Loucy (cell line): ENCODE data around the gene ARHGAP6.

Source experiments
- H2AFZ ChIP-seq: fragments of 200-600 bp; sonication (generic); 2 replicates; pipeline ENCODE4 v1.6.0; 2016; ENCODE audit warnings: antibody characterized with exemption, mild to moderate bottlenecking, low read length, moderate library complexity
- H3F3A ChIP-seq: fragments of 200-600 bp; 2 replicates; pipeline ENCODE4 v1.6.0; 2016; ENCODE audit warnings: antibody characterized with exemption, low read depth, mild to moderate bottlenecking
- H3K27me3 ChIP-seq: fragments of 200-600 bp; sonication (generic); 2 replicates; pipeline ENCODE4 v1.6.1; 2014; ENCODE audit warnings: low read length, mild to moderate bottlenecking; ENCODE audit not compliant: insufficient read depth, poor library complexity, severe bottlenecking
- H3K36me3 ChIP-seq: fragments of 200-600 bp; sonication (generic); 2 replicates; pipeline ENCODE4 v1.6.1; 2016; ENCODE audit warnings: low read length; ENCODE audit not compliant: insufficient read depth
- H3K4me1 ChIP-seq: fragments of 200-600 bp; sonication (generic); 2 replicates; pipeline ENCODE4 v1.5.1; 2014; ENCODE audit warnings: low read length, mild to moderate bottlenecking; ENCODE audit not compliant: insufficient read depth, poor library complexity, severe bottlenecking
- H3K4me2 ChIP-seq: fragments of 200-600 bp; sonication (generic); 2 replicates; pipeline ENCODE4 v1.6.0; 2014; ENCODE audit warnings: antibody characterized with exemption, low read length, low read depth, mild to moderate bottlenecking; ENCODE audit not compliant: poor library complexity, severe bottlenecking
- H3K4me3 ChIP-seq: fragments of 200-600 bp; sonication (generic); 2 replicates; pipeline ENCODE4 v1.5.1; 2014; ENCODE audit warnings: low read length, mild to moderate bottlenecking, mixed read lengths; ENCODE audit not compliant: poor library complexity, severe bottlenecking
- H3K79me2 ChIP-seq: fragments of 200-600 bp; sonication (generic); 2 replicates; pipeline ENCODE4 v1.6.1; 2014; ENCODE audit warnings: low read length; ENCODE audit not compliant: insufficient read depth
- H3K9ac ChIP-seq: fragments of 200-600 bp; sonication (generic); 2 replicates; pipeline ENCODE4 v1.6.0; 2014; ENCODE audit warnings: mild to moderate bottlenecking, low read depth, low read length, moderate library complexity; ENCODE audit not compliant: poor library complexity, severe bottlenecking
- H3K9me2 ChIP-seq: fragments of 200-600 bp; sonication (generic); replicated peaks from 2 replicates; pipeline ENCODE4 v1.6.1; 2016; ENCODE audit warnings: low read depth, low read length, mixed read lengths
- H3K9me3 ChIP-seq: fragments of 200-600 bp; sonication (generic); 2 replicates; pipeline ENCODE4 v1.6.1; 2014; ENCODE audit warnings: mild to moderate bottlenecking, antibody characterized with exemption, low read length, low read depth; ENCODE audit not compliant: insufficient read depth
- H4K20me1 ChIP-seq: fragments of 200-600 bp; sonication (generic); 2 replicates; pipeline ENCODE4 v1.6.0; 2014; ENCODE audit warnings: antibody characterized with exemption, low read length, mild to moderate bottlenecking; ENCODE audit not compliant: insufficient read depth, poor library complexity, severe bottlenecking
- EZH2phosphoT487 ChIP-seq: fragments of 200-600 bp; IDR thresholded peaks from 2 replicates; pipeline ENCODE4 v1.6.1; 2018; ENCODE audit warnings: antibody characterized with exemption, mild to moderate bottlenecking, moderate library complexity, borderline replicate concordance
- TF ChIP-seq, protein P1 (sequence below): fragments of 200-600 bp; sonication (generic); conservative IDR thresholded peaks from 2 replicates; pipeline ENCODE4 v1.5.1; 2014; ENCODE audit warnings: mild to moderate bottlenecking, antibody characterized with exemption, low read length

Gene ARHGAP6

DNA sequence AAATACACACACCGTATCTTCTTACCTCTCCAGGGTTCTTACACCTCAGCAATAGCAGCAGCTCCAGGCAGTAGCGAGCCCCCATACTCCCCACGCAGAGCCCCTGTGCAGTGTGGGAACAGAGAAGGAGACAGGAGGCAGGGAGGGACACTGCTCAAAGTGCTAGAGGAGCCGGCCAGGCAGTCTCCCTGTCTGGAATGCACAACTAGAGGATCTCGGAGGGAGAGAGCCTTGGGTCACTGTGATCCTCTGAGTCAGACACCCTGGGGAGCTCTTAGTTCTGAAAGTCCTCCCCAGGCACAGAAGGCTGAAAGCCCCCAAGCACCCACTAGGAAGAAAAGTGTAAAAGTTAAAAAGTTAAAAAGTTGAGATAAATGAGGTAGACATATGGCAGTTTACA, 356.5 kb downstream of the ARHGAP6 start:
- no peaks in the 10 kb centered on the region for H3K9me3 ChIP-seq
- H4K20me1 ChIP-seq, result no peaks in the 10 kb centered on the region
- H3K36me3 ChIP-seq, result no peaks in the 10 kb centered on the region
- no peak overlapping the region for H3K9ac ChIP-seq
- no peak overlapping the region for H3K4me2 ChIP-seq
- no peak for TF ChIP-seq EZH2phosphoT487
- TF ChIP-seq, protein P1, sequence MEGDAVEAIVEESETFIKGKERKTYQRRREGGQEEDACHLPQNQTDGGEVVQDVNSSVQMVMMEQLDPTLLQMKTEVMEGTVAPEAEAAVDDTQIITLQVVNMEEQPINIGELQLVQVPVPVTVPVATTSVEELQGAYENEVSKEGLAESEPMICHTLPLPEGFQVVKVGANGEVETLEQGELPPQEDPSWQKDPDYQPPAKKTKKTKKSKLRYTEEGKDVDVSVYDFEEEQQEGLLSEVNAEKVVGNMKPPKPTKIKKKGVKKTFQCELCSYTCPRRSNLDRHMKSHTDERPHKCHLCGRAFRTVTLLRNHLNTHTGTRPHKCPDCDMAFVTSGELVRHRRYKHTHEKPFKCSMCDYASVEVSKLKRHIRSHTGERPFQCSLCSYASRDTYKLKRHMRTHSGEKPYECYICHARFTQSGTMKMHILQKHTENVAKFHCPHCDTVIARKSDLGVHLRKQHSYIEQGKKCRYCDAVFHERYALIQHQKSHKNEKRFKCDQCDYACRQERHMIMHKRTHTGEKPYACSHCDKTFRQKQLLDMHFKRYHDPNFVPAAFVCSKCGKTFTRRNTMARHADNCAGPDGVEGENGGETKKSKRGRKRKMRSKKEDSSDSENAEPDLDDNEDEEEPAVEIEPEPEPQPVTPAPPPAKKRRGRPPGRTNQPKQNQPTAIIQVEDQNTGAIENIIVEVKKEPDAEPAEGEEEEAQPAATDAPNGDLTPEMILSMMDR, result no peak
- H3K27me3 ChIP-seq, result no peaks in the 10 kb centered on the region
- H3K4me1 ChIP-seq, result no peaks in the 10 kb centered on the region
- no peaks in the 10 kb centered on the region for H3K9me2 ChIP-seq
- no peaks in the 10 kb centered on the region for H3K79me2 ChIP-seq
- H3K4me3 ChIP-seq, result no peak overlapping the region
- no peak overlapping the region for H2AFZ ChIP-seq
- H3F3A ChIP-seq, result no peaks in the 10 kb centered on the region

DNA sequence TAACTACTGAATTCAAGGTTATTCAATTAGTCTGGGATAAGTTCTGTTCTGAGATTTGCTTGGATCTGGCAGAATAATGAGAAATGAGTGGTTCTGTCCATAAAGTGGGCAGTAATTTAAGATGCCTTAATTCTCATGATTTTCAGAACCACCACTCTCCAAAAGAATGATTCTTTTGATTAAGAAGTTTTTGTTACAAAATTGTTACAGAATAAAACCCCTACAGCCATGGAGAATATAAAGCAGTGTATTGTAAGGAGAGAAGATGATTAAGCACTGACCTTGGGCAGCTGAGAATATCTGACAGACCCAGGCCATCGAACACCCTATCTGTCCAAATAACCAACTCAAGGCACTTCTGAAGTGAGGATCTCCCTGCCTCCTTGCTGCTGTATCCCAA, 360.1 kb downstream of the ARHGAP6 start:
- Histone ChIP-seq H3F3A (no peaks in the 10 kb centered on the region), H3K9ac (no peak overlapping the region), H4K20me1 (no peaks in the 10 kb centered on the region), H3K4me1 (no peaks in the 10 kb centered on the region), H2AFZ (no peak overlapping the region), H3K27me3 (no peaks in the 10 kb centered on the region), H3K4me3 (no peak overlapping the region), H3K36me3 (no peaks in the 10 kb centered on the region), H3K79me2 (no peaks in the 10 kb centered on the region), H3K9me3 (no peaks in the 10 kb centered on the region), H3K9me2 (no peaks in the 10 kb centered on the region), H3K4me2 (no peak overlapping the region)
- TF ChIP-seq, protein P1, result no peak
- TF ChIP-seq EZH2phosphoT487, result no peak

DNA sequence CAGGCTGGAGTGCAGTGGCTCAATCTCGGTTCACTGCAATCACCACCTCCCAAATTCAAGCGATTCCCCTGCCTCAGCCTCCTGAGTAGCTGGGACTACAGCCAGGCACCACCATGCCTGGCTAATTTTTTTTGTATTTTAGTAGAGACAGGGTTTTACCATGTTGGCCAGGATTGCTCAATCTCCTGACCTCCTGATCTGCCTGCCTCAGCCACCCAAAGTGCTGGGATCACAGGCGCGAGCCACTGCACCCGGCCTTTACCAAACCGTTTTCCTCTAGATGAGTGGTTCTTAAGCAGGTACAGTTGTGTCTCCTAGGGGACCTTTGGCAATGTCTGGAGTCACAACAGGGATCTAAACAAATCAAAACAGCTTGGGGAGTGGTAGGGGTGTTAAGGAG, 360.9 kb downstream of the ARHGAP6 start:
- Histone ChIP-seq H3K36me3 (no peaks in the 10 kb centered on the region), H3F3A (no peaks in the 10 kb centered on the region), H3K9me3 (no peaks in the 10 kb centered on the region), H3K79me2 (no peaks in the 10 kb centered on the region), H3K4me3 (no peak overlapping the region), H2AFZ (no peak overlapping the region), H3K9ac (no peak overlapping the region), H3K27me3 (no peaks in the 10 kb centered on the region), H4K20me1 (no peaks in the 10 kb centered on the region), H3K9me2 (no peaks in the 10 kb centered on the region), H3K4me1 (no peaks in the 10 kb centered on the region), H3K4me2 (no peak overlapping the region)
- TF ChIP-seq, protein P1, result no peak
- no peak for TF ChIP-seq EZH2phosphoT487
